ENCODE measurements around the gene RPL15. TPM values are rescaled to one million over a fixed set of nuclear protein-coding genes. Genes with fewer than 3 reads are reported as not detected.

Gene RPL15
- total and polyA plus RNA-seq, 3 donors from 2014 or later, result 783 to 1,993 (median 1,409) TPM

DNA sequence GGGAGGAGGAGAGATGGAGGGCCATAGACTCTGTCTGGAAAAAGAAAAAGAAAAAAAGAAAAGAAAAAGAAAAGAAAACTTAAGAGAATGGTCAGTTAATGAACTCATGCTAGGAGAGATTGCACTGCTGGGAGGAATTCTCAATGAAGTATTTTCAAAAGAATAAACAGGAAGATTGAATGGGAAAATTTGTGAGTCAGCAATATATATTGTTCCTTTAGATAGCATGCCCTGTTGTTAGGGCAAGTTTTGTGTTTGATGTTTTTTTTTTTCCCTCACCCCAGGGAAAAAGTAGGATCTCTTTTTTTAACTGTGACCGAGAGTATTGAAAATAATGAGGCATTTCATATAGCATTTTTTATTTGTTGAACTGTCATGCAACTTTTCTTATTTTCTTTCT lies 20.4 kb downstream of the RPL15 start:
- Histone ChIP-seq H3K27me3 (no peaks in the 10 kb centered on the region), H3K36me3 (ENCODE audit: low read depth, missing control alignments) (no peaks in the 10 kb centered on the region), H3K27ac (no peak overlapping the region), H3K4me1 (no peaks in the 10 kb centered on the region), H3K4me3 (no peak overlapping the region), H3K9me3 (no peaks in the 10 kb centered on the region)
- DNase-seq, result no peak
- 91 to 92% methylated on average over 1 of the region's 1 CpG for WGBS, 2 donors
- TF ChIP-seq POLR2A (IDR thresholded peaks at IDR 0.05), result no peak
- intact Hi-C loops (cut with DNase I; ENCODE audit: low total_unique reads), result no loop called here

- DNase-seq, result no peak
- Histone ChIP-seq H3K36me3 (ENCODE audit: low read depth, missing control alignments) (no peaks in the 10 kb centered on the region), H3K9me3 (no peaks in the 10 kb centered on the region), H3K27me3 (no peaks in the 10 kb centered on the region), H3K4me3 (no peak overlapping the region), H3K27ac (no peak overlapping the region), H3K4me1 (no peaks in the 10 kb centered on the region)
- TF ChIP-seq CTCF (IDR thresholded peaks at IDR 0.05) (no peak), POLR2A (IDR thresholded peaks at IDR 0.05) (no peak)
- intact Hi-C loops (cut with DNase I; ENCODE audit: low total_unique reads), result no loop called here
These were observed 21.8 kb downstream of the RPL15 start for GRCh38 chr3:23938688-23939087.

DNA sequence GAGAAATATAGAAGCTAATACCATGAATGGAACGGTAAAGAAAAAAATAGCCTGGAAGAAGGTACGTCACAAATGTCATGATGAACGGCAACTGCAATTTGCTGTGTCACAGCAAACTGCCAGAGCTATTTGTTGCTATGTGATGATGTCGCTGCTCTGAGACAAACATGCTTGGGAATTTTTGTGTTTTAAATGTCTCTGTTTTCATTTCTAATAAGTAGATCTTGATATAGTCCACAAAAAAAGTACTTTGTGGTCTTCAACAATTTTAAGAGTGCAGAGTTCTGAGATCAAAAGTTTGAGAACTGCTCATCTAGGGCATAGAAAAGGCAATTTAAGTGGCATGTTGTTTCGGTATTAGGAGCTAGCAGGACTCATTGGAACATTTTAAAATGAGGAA lies 23.8 kb downstream of the RPL15 start:
- no peaks in the 10 kb centered on the region for H3K4me1 ChIP-seq
- WGBS, 2 donors, result 74 to 75% methylated on average over 5 of the region's 5 CpGs
- no peak overlapping the region for H3K27ac ChIP-seq
- H3K27me3 ChIP-seq, result no peaks in the 10 kb centered on the region
- H3K4me3 ChIP-seq, result no peak overlapping the region
- intact Hi-C loops (cut with DNase I; ENCODE audit: low total_unique reads), result no loop called here
- TF ChIP-seq POLR2A (IDR thresholded peaks at IDR 0.05) (no peak), CTCF (IDR thresholded peaks at IDR 0.05) (no peak)
- no peaks in the 10 kb centered on the region for H3K36me3 ChIP-seq (ENCODE audit: low read depth, missing control alignments)
- no peaks in the 10 kb centered on the region for H3K9me3 ChIP-seq
- DNase-seq, result no peak

- Histone ChIP-seq H3K27ac (no peak overlapping the region), H3K4me3 (no peak overlapping the region), H3K27me3 (no peaks in the 10 kb centered on the region), H3K9me3 (no peaks in the 10 kb centered on the region), H3K36me3 (ENCODE audit: low read depth, missing control alignments) (no peaks in the 10 kb centered on the region), H3K4me1 (no peaks in the 10 kb centered on the region)
- no peak for TF ChIP-seq CTCF (IDR thresholded peaks at IDR 0.05)
- TF ChIP-seq POLR2A (IDR thresholded peaks at IDR 0.05), result no peak
- no peak for DNase-seq
- 62 to 69% methylated on average over 4 of the region's 4 CpGs for WGBS, 2 donors
- intact Hi-C loops (cut with DNase I; ENCODE audit: low total_unique reads), result no loop called here
These were observed 24.5 kb downstream of the RPL15 start for GRCh38 chr3:23941440-23941839.

DNA sequence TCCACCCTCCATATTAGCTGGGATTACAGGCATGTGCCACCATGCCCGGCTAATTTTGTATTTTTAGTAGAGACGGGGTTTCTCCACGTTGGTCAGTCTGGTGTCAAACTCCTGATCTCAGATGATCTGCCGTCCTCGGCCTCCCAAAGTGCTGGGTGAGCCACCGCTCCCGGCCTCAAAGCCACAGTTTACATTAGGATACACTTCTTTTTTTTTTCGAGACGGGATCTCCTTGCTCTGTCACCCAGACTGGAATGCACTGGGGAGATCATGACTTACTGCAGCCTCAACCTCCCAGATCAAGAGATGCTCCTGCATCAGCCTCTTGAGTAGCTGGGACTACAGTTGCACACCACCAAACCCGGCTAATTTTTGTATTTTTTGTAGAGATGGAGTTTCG lies 25.6 kb downstream of the RPL15 start:
- Histone ChIP-seq H3K27me3 (no peaks in the 10 kb centered on the region), H3K27ac (no peak overlapping the region), H3K4me3 (no peak overlapping the region), H3K36me3 (ENCODE audit: low read depth, missing control alignments) (no peaks in the 10 kb centered on the region), H3K4me1 (peaks cover 5% of the 10 kb centered on the region), H3K9me3 (no peaks in the 10 kb centered on the region)
- WGBS, 2 donors, result 65 to 81% methylated on average over 11 of the region's 11 CpGs
- intact Hi-C loops (cut with DNase I; ENCODE audit: low total_unique reads), result no loop called here
- no peak for TF ChIP-seq POLR2A (IDR thresholded peaks at IDR 0.05)
- no peak for DNase-seq

DNA sequence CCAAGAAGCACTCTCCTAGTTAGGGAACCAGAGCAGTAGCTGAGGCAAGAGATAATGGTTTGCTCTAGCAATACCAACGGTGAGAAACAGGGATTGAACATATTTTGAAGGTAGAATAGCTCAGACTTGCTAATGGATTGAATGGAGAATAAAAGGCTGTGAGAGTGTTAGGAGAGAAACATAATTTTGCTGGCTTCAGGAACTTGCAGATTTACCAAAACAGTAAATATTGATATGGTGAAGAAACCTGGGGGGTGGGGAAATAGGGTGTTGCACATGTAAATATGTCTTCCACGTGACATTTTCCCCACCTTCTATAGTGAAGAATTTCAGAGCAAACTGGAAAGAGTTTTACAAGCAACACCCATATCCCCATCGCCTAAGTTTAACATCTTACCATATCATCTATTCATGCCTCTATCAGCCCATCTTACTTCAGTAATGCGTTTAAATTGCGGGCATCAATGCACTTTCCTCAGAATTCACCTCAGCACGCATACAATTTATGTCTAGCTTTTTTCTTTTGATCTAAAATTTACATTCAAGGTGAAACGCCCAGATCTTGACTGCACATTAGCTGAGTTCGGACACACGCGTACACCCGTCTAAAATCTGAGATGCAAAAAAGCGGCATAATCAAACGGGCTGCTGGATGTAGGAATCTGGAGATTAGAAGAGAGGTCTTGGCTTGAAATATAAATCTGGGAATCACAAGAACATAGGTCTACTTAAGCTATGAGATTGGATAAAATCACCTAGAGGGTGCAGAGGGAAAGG lies 27.3 kb downstream of the RPL15 start:
- WGBS, 2 donors, result 6 to 8% methylated on average over 13 of the region's 13 CpGs
- H3K27ac ChIP-seq, result peak overlapping the region; percentile 94 to 99
- H3K4me3 ChIP-seq, result peak overlapping the region; percentile 70 to 91
- DNase-seq, result peak; percentile 28
- no peaks in the 10 kb centered on the region for H3K36me3 ChIP-seq (ENCODE audit: low read depth, missing control alignments)
- H3K27me3 ChIP-seq, result no peaks in the 10 kb centered on the region
- TF ChIP-seq CTCF (IDR thresholded peaks at IDR 0.05) (no peak), POLR2A (IDR thresholded peaks at IDR 0.05) (no peak)
- peaks cover 10% of the 10 kb centered on the region for H3K4me1 ChIP-seq
- no peaks in the 10 kb centered on the region for H3K9me3 ChIP-seq
- intact Hi-C loops (cut with DNase I; ENCODE audit: low total_unique reads), result no loop called here
